Nephron progenitor cell (in vitro differentiated cells): ENCODE measurements around the gene C4orf36.

ENCODE experiments used
- DNase-seq: peaks from one replicate; pipeline ENCODE4 v3.0.0; 2021
- H3K27ac Mint-ChIP-seq: 2 replicates; pipeline ENCODE4 v1.8.0; 2021; ENCODE audit warnings: mild to moderate bottlenecking, moderate library complexity, mixed read lengths
- H3K27me3 Mint-ChIP-seq: 2 replicates; pipeline ENCODE4 v1.8.0; 2021; ENCODE audit warnings: mild to moderate bottlenecking, low read depth, mixed read lengths; ENCODE audit not compliant: poor library complexity
- H3K36me3 Mint-ChIP-seq: 2 replicates; pipeline ENCODE4 v1.8.0; 2021; ENCODE audit warnings: low read depth, mixed read lengths
- H3K4me1 Mint-ChIP-seq: 2 replicates; pipeline ENCODE4 v1.8.0; 2021; ENCODE audit warnings: mixed read lengths
- H3K4me3 Mint-ChIP-seq: 2 replicates; pipeline ENCODE4 v1.8.0; 2021; ENCODE audit warnings: mild to moderate bottlenecking, moderate library complexity, mixed read lengths
- H3K9me3 Mint-ChIP-seq: 2 replicates; pipeline ENCODE4 v1.8.0; 2021; ENCODE audit warnings: mild to moderate bottlenecking, moderate library complexity, mixed read lengths
- CTCF ChIP-seq: fragments of 200-600 bp; sonication (generic); IDR thresholded peaks from 2 replicates; pipeline ENCODE4 v1.5.0; 2021; ENCODE audit warnings: antibody characterized with exemption

C4orf36 gene

GRCh38 chr4:86848732-86849619 is 43.2 kb downstream of the C4orf36 start, which contains the start of gene SLC10A6:
Gene SLC10A6 (minus strand): TSS chr4:86849384. CDS start chr4:86849115, 269 bp downstream.
- H3K27ac Mint-ChIP-seq, result peak within 1 kb of the TSS; percentile 55
- no peak for DNase-seq
- no peak for TF ChIP-seq CTCF

GRCh38 chr4:86848136-86848535 is 44.1 kb downstream of the C4orf36 start:
- H3K4me3 Mint-ChIP-seq, result no peak overlapping the region
- no peak for TF ChIP-seq CTCF
- H3K9me3 Mint-ChIP-seq, result no peaks in the 10 kb centered on the region
- H3K27ac Mint-ChIP-seq, result no peak overlapping the region
- DNase-seq, result no peak
- H3K36me3 Mint-ChIP-seq, result no peaks in the 10 kb centered on the region
- peaks cover 8% of the 10 kb centered on the region for H3K27me3 Mint-ChIP-seq
- peaks cover 14% of the 10 kb centered on the region for H3K4me1 Mint-ChIP-seq

More at GRCh38 chr4:86848732-86849619, 43.2 kb downstream of the C4orf36 start, which contains the start of gene SLC10A6:
- Mint-ChIP-seq H3K27me3 (peaks cover 8% of the 10 kb centered on the region), H3K4me3 (no peak within 1 kb of the TSS), H3K4me1 (peaks cover 14% of the 10 kb centered on the region), H3K36me3 (no peaks in the 10 kb centered on the region), H3K9me3 (no peaks in the 10 kb centered on the region)

- no peak overlapping the region for H3K4me3 Mint-ChIP-seq
- H3K36me3 Mint-ChIP-seq, result no peaks in the 10 kb centered on the region
- DNase-seq, result no peak
- peaks cover 14% of the 10 kb centered on the region for H3K4me1 Mint-ChIP-seq
- no peak for TF ChIP-seq CTCF
- H3K27me3 Mint-ChIP-seq, result peaks cover 8% of the 10 kb centered on the region
- no peaks in the 10 kb centered on the region for H3K9me3 Mint-ChIP-seq
- H3K27ac Mint-ChIP-seq, result no peak overlapping the region
Observed at GRCh38 chr4:86847571-86847970, 44.7 kb downstream of the C4orf36 start.

GRCh38 chr4:86846921-86847320 is 45.3 kb downstream of the C4orf36 start:
- peaks cover 14% of the 10 kb centered on the region for H3K4me1 Mint-ChIP-seq

GRCh38 chr4:86845593-86845992 is 46.6 kb downstream of the C4orf36 start:
- Mint-ChIP-seq H3K27me3 (peaks cover 4% of the 10 kb centered on the region), H3K4me1 (peaks cover 12% of the 10 kb centered on the region), H3K36me3 (no peaks in the 10 kb centered on the region), H3K27ac (peak overlapping the region; percentile 33), H3K9me3 (no peaks in the 10 kb centered on the region), H3K4me3 (no peak overlapping the region)
- DNase-seq, result no peak
- no peak for TF ChIP-seq CTCF

More at GRCh38 chr4:86846921-86847320, 45.3 kb downstream of the C4orf36 start:
- no peak overlapping the region for H3K4me3 Mint-ChIP-seq
- DNase-seq, result no peak
- no peak overlapping the region for H3K27ac Mint-ChIP-seq
- peaks cover 8% of the 10 kb centered on the region for H3K27me3 Mint-ChIP-seq
- H3K36me3 Mint-ChIP-seq, result no peaks in the 10 kb centered on the region
- TF ChIP-seq CTCF, result no peak
- no peaks in the 10 kb centered on the region for H3K9me3 Mint-ChIP-seq
